Activated T-cell treated with anti-CD3 and anti-CD28 coated beads for 1 hour (primary cell): ENCODE results near the gene THAP4.

Source experiments
- DNase-seq: peaks from one replicate; pipeline ENCODE4 v3.0.0-alpha.2; 2020; ENCODE audit warnings: low read depth

Gene THAP4, protein sequence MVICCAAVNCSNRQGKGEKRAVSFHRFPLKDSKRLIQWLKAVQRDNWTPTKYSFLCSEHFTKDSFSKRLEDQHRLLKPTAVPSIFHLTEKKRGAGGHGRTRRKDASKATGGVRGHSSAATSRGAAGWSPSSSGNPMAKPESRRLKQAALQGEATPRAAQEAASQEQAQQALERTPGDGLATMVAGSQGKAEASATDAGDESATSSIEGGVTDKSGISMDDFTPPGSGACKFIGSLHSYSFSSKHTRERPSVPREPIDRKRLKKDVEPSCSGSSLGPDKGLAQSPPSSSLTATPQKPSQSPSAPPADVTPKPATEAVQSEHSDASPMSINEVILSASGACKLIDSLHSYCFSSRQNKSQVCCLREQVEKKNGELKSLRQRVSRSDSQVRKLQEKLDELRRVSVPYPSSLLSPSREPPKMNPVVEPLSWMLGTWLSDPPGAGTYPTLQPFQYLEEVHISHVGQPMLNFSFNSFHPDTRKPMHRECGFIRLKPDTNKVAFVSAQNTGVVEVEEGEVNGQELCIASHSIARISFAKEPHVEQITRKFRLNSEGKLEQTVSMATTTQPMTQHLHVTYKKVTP

DNA sequence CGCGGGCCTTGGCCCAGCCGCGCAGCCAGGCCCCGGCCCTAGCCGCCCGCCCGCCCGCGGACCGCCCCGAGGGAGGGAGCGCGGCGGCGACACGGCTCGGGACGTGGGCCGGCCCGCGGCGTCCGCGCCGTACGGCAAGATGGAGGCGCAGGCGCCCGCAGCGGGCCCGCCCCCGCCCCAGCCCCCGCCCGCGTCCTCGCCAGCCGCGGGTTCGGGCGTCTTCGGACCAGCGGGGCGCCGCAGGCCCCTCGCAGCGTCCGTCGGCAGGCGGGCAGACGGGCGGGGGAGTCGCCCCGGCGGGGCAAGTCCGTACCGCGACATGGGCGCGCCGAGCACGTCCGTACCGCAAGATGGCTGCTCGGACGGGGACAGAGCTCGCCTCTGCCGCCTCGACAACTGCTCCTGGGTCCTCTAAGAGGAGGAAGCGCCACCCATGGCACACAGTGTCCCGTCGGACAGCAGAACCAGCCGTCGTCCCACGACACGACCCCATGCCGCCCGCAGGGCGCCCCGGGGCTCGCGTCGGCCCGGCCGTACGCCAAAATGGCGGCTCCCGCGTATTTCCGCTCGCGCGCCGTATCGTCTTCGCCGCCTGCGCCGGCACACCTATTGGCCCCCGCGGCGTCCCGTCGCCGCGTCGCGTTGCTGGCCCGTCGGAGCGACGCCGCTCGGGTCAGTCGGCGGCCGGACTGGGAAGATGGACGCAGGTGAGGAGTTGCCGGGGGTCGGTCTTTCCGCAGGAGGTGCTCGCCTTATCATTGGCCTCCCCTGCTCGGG lies at the start of gene THAP4, which contains the start of gene ATG4B:
THAP4 (minus strand) TSS at position 141 of the 777 bp plus-strand sequence. CDS start 141 bp downstream, outside the sequence.
ATG4B (plus strand) TSS at position 676 of the 777 bp plus-strand sequence; CDS start at position 698, 22 bp downstream.
- peak; percentile 66 for DNase-seq

DNA sequence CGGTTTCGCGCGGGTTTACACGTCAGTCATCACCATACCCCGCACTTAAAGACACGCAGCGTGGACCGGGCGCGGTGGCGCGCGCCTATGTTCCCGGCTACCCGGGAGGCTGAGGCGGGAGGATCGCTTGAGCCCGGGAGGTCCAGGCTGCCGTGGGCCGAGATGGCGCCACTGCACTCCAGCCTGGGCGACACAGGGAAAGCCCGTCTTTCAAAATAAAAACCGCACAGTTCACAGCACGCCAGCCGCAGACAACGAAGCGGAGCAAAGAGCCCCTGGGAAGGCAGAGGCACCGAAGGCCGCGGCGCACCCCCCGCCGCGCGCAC lies 49.3 kb upstream of the THAP4 start:
- DNase-seq: no peak

DNA sequence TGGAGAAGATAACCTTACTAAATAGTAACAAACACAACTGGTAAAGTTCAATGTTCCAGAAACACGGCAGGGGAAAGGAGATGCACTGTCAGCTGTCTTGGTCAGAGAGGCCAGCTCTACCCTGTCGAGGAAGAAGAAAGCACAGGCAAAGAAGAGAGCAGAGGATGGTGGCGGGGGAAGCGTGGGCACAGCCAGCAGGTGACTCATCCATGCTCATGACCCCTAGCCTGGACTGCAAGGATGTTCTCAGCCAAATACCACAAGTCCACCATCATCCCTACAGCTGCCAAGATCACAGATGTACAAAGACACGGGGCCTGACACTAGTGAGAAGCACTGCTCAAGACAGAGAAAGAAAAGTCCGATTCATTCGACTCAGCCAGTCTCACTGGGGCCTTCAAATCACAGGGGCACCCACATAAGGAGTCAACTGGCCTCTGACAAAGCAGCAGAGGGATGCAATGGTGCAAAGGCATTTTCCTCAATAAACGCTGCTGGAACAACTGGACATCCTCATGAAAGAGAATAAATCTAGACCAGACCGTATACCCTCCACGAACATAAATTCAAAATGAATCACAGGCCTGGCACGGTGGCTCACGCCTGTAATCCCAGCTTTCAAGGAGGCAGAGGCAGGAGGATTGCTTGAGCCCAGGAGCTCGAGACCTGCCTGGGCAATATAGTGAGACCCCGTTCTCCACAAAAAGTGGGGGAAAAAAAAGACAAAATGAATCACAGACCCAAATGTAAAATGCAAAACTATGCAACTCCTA lies 44.1 kb upstream of the THAP4 start:
- no peak for DNase-seq

DNA sequence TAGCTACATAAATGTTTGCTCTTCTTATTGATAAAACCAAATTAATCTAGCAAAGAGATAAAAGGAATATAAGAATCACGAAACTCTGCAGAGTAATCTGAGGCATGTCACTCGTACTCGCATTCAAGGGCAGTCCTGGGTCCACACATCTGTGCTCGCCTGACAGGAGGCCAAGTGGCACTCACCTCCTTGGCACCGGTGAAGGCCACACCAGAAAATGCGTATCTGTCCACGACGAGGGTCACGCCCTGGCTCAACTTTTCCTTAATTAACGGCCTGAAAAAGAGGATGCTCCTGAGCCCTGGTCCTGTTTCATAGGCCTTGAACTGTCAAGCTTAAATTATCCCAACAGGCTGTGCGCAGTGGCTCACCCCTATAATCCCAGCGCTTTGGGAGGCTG lies 43.1 kb upstream of the THAP4 start:
- DNase-seq: no peak

DNA sequence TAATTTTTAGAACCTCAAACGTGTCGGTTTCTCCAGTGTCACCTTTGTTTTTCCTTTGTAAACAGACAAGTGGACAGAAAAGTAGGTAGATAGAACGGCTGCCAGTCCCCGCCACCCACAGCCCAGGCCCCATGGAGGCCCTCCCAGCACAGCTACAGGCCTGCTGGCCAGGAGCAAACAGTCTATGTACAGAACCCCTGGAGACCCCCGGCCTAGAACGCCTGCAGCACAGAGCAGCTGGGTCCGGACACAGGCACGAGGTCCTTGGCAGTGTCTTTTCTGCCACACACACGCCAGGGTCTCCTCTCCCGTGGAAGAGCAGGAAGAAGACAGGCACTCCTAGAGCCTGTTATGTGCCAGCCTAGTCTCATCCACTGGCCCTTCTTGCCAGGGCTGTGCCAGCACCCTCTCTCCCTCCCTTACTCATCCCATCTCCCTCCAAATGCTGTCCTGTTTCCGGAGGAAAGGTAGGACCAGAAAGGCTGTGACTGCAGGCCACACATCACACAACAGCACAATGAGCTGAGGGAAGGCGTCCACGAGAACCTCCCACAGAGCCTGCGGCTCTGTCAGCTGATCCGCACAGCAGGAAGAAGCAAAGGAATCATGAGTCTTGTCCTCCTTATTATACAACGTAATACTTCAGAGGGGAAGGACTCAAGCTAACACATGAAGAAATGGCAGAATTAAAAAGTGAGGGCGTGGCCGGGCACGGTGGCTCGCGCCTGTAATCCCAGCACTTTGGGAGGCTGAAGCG lies 42.0 kb upstream of the THAP4 start:
- DNase-seq: no peak

DNA sequence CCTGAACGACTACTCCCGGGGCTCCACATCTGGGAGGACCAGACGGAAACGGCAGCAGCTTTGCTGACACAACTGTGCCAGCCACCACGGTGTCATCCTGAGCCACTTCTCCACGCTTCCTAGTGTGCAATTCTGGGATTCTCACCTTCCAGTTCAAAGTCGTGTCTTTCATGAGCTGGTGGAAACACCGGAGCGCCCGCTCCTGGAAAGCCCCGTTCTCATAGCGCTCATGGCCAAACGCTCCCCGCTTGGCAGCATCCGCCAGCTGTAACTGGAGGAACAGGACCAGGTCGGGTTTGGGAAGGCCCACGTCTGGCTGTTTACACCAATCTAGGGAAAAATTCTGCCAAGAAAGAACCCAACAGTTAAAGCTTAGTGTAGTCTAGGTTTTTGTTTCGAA lies 41.3 kb upstream of the THAP4 start:
- no peak for DNase-seq

DNA sequence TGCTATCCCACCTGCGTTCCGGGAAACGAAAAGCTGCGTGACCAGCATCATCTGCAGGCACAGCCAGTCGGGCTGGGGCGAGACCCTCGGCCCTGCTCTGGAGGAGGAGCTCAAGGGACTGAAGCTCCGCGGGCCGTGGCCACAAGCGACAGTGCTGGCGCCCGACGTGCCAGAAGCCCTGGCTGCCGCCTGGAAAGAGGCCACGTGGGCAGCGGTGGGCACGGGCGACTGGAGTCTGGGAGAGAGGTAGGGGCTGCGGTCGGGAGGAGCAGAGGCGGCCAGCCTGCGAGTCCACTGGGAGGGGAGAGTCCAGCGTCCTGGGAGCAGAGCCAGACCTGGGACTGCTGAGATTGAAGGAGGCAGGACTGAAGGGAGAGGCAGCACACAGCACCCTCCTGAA lies 40.4 kb upstream of the THAP4 start:
- no peak for DNase-seq

DNA sequence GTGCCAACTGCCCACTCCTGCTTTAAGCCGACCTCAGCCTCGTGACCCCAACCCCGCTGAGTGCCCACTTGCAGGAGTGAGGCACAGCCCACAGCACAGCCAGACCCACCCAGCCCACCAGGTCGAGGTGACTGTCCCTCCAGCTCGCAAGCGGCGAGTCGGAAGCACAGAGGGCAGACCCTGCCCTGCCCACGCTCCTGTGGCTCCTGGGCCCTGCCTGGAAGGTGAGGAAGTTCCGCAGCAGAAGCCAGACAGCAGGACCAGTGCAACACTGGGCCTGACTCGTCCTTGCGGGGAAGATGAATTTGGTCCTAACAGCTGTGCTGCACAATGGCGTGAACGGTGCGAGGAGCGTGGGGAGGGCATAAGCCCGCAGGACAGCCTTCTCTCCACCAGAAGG lies 39.7 kb upstream of the THAP4 start:
- DNase-seq: no peak

DNA sequence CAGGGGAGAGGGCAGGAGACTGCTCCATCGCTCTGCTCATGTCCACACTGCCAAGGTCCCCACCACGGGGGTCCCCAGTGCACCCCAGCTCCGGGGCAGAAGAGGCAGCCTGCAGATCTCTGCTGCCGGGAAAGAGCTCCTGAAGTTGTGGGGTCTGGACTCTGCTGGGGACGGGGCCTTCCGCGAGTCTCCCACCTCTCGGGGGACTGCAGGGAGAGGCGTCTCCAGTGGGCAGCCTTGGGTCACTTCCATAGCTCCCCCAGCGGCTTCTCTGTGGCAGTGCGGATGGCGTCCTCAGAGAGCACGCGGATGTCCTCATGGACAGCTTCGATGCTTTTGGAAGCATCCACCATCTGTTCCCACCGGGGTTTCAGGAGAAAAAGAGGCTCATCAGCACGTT lies 38.9 kb upstream of the THAP4 start:
- no peak for DNase-seq

DNA sequence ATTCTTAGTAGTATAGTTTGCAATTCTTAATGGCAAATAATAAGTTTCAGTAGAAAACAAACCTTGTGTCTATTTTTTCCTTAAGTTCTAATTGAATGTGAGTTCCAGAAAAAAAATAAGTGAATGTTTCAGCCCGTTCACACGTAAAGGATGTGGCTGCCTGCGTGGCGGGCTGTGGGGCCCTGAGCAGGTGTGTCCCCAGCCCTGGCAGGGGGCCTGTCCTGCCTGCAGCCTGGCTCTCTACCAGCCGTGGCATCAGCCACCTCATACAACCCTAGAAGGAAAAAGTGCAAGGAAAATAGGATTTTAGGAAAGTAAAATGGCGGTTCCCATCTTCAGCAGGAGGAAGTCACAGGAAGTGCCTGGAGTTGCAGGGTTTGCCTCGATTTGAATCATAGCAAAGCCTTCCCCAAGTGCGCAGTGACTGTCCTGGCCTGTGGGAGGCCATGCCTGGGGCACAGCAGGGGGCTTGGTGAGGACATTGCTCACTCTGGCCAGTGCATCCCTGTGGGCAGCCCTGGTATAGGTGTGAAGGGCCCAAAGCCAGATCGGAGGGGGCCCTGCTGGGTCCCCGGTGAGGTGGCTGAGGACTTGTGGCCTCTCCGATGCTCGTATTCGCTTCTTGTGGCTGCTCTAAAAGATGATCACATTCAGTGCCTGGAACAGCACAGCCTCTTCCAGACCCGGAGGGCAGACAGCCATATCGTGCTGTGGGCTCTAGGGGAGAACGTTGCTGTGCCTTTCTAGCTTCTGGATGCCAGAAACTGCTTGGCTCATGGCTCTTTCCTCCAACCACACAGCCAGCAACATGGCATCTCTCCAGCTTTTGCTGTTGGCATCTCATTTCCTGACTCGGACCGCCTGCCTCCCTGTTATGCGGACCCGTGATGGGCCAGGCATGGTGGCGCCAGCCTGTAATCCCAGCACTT lies 37.1 kb upstream of the THAP4 start:
- DNase-seq: no peak

DNA sequence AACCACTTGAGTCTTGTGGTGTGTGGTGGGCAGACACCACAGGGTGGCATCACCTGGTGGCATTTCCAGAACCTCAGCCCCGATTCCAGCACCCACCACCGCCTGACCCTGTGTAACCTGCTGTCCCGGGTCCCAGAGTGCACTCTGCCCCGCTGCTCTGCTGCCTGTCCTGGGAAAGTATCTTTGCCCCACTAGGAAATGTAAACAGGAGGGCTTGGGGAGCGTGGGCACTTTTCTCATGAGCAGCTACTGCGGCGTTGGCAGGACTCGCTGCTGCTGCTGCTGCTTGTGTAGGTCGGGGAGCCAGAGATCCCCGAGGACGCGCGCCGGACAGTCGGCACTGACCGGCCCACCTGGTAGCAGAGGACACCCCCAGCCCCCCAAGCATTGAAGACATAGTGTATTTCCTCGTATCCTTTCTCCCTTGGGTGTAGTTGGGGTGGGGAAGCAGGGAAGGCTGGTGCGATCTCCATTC lies 36.3 kb upstream of the THAP4 start:
- no peak for DNase-seq

DNA sequence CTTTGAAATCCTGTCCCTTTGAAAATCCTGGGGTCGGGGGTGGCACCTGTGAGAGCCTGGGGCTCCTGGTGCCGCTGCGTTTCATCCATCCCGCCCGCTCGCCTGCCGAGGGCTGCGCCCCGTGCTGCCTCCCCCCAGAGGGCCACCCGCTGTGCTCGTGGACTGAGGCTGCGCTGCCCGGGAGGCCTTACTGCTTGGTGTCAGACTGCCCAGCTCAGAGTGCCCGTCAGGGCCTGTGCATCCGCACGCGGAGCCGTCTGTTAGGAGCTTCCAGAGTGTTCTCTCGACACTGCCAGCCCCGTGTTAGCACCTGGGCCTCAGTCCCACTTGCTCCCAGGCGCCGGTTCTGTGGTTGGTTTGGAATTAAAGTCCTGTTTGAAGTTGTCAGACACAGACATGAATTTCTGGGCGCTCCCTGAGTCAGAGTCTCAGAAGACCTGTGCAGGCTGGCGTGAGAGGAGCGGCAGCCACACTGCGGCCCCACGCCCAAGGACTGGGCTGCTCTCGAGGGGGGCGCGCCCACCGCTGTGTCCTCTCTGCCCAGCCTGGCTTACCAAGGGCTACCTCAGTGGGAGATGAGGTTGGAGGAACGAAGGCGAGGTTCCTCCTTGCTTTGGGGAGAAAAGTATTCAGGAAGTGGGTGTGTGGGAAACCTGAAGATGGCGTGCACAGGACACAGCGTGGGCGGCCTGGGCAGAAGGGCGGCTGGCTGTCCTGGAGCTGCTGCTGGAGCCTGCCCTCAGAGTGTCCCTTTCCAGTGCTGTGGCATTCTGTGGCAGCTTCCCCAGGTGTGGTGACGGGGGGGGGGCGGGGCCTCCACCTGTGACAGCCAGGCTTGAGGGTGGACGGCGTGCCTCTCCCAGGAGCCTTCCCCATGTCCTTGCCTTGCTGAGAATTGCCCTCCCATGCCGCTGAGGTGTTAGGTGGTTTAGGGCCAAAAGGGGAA lies 35.6 kb upstream of the THAP4 start:
- DNase-seq: no peak

DNA sequence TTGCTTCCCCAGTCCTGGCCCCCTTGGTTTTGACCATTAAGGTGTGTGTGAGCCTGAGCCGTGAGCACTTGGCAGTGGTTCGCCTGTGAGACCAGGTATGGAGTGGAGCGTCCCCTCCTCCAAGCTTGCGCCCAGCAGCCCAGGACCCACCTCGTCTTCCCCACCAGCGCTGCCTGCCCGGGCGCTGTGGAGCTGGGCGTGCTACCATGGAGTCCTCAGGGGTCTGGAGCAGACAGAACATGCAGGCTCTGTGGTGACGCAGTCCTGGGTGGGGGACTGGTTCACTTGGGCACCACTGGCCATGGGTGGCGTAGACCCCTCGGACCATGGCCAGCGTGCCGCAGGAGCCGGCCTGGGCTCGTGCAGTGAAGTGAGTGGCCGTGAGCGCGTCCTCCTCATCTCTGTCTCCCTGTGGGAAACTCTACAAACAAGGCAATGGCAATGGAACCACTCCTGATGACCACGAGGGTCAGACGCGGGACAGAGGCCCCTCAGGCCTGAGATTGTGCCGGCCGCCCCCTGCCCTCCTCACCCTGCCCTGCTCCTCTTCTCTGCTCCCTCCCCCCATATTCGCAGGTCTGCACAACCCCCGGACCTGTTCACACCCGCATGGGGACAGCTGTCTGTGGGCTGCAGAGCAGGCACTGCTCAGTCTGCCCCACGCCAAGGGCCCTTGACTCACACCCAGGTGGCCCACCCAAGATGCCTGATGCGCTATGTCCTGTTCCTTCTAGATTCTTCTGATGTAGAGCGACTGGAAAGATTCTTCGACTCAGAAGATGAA lies 34.7 kb upstream of the THAP4 start:
- no peak for DNase-seq

DNA sequence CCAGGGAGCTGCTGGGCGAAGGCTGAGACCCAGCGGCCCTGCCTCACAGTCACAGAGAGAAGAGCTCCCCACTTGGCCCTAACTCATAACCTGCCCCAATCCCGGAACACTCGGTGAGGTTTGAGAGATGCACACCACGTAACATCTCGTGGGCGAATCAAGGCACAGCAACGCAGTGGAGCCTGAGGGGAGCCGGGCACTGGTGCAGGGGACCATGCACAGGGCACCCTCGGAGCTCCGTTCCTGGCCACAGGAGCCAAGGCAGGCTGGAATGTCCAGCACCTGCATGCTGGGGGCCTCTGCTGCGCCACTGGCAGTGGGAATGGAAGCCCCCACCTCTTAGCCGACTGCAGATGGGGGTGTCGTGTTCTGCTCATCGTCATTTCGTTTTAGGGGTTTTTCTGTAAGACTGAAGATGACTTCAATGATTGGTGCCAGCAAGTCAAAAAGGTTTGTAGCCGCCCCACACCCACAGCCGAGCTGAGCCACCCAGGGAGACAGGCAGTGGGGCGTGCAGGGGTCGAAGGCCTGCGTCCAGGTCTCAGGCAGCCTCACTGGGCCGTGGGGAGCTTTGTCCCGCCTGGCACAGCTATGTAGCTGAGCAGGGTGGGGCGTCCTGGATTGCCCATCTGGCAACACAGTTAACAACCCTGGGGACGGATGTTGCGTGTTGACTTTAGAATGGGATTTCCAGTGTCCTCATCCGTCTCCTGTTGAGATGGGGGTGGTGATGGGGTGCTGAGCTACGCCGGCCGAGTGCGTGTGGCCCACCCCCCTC lies 33.6 kb upstream of the THAP4 start:
- no peak for DNase-seq

DNA sequence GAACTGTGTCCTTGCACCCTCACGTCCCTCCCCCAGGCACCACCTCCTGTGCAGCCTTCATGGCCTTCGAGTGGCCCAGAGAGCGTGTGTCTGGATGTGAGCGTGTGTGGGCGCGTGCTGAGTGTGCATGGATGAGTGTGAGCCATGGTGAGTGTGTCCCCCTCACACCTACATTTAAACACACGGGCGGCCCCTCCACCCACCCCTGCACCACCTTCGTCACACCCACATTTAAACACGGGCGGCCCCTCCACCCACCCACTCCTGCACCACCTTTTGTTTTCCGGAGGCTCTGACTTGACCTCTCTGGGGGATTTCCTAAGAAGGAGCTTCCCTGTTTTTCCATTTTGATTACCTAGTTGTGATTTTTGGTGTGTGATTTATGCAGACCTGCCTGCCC lies 31.9 kb upstream of the THAP4 start:
- no peak for DNase-seq

DNA sequence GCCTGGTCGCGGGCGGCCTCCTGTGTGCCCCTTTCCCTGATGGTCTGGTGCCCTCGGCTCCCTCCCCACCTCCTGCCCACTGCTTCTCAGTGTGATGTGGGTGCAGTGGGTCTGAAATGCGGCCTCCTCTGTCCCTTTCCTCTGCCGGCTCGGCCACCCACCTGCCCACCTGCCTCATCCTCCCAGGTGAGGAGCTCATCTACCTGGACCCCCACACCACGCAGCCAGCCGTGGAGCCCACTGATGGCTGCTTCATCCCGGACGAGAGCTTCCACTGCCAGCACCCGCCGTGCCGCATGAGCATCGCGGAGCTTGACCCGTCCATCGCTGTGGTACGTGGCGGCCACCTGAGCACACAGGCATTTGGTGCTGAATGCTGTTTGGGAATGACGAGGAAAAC lies 31.4 kb upstream of the THAP4 start:
- no peak for DNase-seq

DNA sequence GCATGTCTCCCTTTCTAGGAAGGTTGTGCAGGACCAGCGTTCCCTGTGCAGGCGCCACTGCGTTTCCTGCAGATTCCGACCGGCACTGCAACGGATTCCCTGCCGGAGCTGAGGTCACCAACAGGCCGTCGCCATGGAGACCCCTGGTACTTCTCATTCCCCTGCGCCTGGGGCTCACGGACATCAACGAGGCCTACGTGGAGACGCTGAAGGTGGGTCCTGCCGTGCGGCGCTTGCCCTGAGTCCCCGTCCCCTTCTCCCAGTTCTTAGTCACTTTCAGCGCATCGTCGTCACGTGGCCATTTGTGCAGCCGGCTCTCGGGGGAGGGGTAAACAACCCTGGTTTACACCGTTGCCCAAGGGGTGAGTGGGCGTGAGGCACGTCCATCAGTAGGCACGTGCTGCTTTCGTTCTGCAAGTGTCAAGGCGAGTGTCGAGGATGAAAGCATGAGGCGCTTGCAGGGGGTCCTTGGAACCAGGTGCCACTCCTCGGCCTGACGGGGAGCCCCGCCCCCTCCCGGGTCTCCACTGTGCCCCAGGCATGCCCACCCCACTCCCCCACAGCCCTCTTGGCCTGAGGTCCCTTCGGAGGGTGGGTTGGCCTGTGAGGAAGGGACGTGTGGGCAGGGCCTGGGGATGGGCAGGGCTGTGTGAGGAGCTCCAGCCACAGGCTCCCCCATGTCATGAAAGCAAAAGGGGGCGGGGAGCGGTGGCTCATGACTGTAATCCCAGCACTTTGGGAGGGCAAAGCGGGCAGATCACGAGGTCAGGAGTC lies 29.9 kb upstream of the THAP4 start:
- no peak for DNase-seq
